ENCODE measurements around the gene SCARB2.

SCARB2 gene, protein sequence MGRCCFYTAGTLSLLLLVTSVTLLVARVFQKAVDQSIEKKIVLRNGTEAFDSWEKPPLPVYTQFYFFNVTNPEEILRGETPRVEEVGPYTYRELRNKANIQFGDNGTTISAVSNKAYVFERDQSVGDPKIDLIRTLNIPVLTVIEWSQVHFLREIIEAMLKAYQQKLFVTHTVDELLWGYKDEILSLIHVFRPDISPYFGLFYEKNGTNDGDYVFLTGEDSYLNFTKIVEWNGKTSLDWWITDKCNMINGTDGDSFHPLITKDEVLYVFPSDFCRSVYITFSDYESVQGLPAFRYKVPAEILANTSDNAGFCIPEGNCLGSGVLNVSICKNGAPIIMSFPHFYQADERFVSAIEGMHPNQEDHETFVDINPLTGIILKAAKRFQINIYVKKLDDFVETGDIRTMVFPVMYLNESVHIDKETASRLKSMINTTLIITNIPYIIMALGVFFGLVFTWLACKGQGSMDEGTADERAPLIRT

GRCh38 chr4:76213415-76214176 is at the start of gene SCARB2:
TSS of gene SCARB2 (minus strand) at chr4:76213824. CDS start at chr4:76213543, 281 bp downstream.
- TF ChIP-seq, protein P1, sequence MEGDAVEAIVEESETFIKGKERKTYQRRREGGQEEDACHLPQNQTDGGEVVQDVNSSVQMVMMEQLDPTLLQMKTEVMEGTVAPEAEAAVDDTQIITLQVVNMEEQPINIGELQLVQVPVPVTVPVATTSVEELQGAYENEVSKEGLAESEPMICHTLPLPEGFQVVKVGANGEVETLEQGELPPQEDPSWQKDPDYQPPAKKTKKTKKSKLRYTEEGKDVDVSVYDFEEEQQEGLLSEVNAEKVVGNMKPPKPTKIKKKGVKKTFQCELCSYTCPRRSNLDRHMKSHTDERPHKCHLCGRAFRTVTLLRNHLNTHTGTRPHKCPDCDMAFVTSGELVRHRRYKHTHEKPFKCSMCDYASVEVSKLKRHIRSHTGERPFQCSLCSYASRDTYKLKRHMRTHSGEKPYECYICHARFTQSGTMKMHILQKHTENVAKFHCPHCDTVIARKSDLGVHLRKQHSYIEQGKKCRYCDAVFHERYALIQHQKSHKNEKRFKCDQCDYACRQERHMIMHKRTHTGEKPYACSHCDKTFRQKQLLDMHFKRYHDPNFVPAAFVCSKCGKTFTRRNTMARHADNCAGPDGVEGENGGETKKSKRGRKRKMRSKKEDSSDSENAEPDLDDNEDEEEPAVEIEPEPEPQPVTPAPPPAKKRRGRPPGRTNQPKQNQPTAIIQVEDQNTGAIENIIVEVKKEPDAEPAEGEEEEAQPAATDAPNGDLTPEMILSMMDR (IDR thresholded peaks at IDR 0.05; ENCODE audit: low read depth, low read length, missing control alignments): no peak
- Histone ChIP-seq H3K27ac (peak within 1 kb of the TSS; percentile 86), H3K4me3 (ENCODE audit: low read depth, low read length) (peak within 1 kb of the TSS; percentile 84), H3K27me3 (replicated peaks) (no peaks in the 10 kb centered on the region), H3K36me3 (replicated peaks) (no peaks in the 10 kb centered on the region)
- in situ Hi-C loops (cut with HindIII; ENCODE audit: low pct_ligation_motif_present, low sequenced_read_pairs): no loop called here
- peak; percentile 67 for DNase-seq

DNA sequence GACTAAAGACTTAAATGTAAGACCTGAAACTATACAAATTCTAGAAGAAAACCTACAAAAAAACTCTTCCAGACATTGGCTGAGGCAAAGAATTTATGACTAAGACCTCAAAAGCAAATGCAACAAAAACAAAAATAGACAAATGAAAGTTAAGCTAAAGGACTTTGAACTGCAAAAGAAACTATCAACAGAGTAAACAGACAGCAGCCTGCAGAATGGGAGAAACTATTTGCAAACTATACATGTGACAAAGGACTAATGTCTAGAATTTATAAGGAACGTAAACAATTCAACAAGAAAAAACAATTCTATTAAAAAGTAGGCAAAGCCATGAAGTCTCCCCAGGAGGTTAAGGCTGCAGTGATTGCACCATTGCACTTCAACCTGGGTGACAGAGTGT is 46.9 kb upstream of the SCARB2 start:
- TF ChIP-seq, protein P1 (IDR thresholded peaks at IDR 0.05; ENCODE audit: low read depth, low read length, missing control alignments): no peak
- in situ Hi-C loops (cut with HindIII; ENCODE audit: low pct_ligation_motif_present, low sequenced_read_pairs): no loop called here

GRCh38 chr4:76257824-76258223 is 44.2 kb upstream of the SCARB2 start:
- in situ Hi-C loops (cut with HindIII; ENCODE audit: low pct_ligation_motif_present, low sequenced_read_pairs): no loop called here
- TF ChIP-seq, protein P1 (IDR thresholded peaks at IDR 0.05; ENCODE audit: low read depth, low read length, missing control alignments): peak; percentile 20

More for the DNA sequence above, 46.9 kb upstream of the SCARB2 start:
- DNase-seq: no peak
- Histone ChIP-seq H3K4me3 (ENCODE audit: low read depth, low read length) (no peak overlapping the region), H3K27ac (no peak overlapping the region), H3K27me3 (replicated peaks) (no peaks in the 10 kb centered on the region), H3K36me3 (replicated peaks) (no peaks in the 10 kb centered on the region)

GRCh38 chr4:76256968-76257367 is 43.3 kb upstream of the SCARB2 start:
- no peak overlapping the region for H3K27ac ChIP-seq
- in situ Hi-C loops (cut with HindIII; ENCODE audit: low pct_ligation_motif_present, low sequenced_read_pairs): no loop called here
- DNase-seq: no peak
- peaks cover 15% of the 10 kb centered on the region for H3K27me3 ChIP-seq (replicated peaks)
- no peak overlapping the region for H3K4me3 ChIP-seq (ENCODE audit: low read depth, low read length)
- TF ChIP-seq, protein P1 (IDR thresholded peaks at IDR 0.05; ENCODE audit: low read depth, low read length, missing control alignments): no peak
- no peaks in the 10 kb centered on the region for H3K36me3 ChIP-seq (replicated peaks)

More at GRCh38 chr4:76257824-76258223, 44.2 kb upstream of the SCARB2 start:
- Histone ChIP-seq H3K27me3 (replicated peaks) (peaks cover 7% of the 10 kb centered on the region), H3K4me3 (ENCODE audit: low read depth, low read length) (no peak overlapping the region), H3K36me3 (replicated peaks) (no peaks in the 10 kb centered on the region), H3K27ac (no peak overlapping the region)
- DNase-seq: no peak

- Histone ChIP-seq H3K4me3 (ENCODE audit: low read depth, low read length) (no peak overlapping the region), H3K36me3 (replicated peaks) (no peaks in the 10 kb centered on the region), H3K27me3 (replicated peaks) (peaks cover 25% of the 10 kb centered on the region), H3K27ac (no peak overlapping the region)
- TF ChIP-seq, protein P1 (IDR thresholded peaks at IDR 0.05; ENCODE audit: low read depth, low read length, missing control alignments): no peak
- DNase-seq: no peak
- in situ Hi-C loops (cut with HindIII; ENCODE audit: low pct_ligation_motif_present, low sequenced_read_pairs): no loop called here
Observed at GRCh38 chr4:76256032-76256431, 42.4 kb upstream of the SCARB2 start.
